DMS79 treated with DMSO at 0.1 percent for 48 hours (cell line): Measurements from ENCODE around the gene CNTNAP2.

Source experiments
- DNase-seq: peaks from one replicate; lab custom pipeline; 2025; lab: John Stamatoyannopoulos, UW

Gene CNTNAP2

DNA sequence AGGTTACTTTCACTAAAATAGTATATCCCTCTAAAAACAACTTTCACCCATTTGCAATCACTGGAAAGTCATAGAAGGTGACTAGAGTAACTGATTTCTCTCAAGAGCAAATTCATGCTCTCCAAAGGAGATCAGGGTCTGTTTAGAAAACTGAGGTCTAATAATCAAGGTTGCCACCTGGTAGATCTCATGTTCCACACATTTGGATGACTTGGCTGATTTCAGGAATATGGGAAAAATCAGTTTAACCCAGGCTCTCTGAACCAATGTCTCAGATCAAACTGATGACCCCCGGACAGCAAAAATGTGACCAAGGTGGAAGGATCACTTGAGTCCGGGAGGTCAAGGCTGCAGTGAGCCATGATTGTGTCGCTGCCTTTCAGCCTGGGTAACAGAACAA is 1911.6 kb downstream of the CNTNAP2 start:
- DNase-seq, result no peak

DNA sequence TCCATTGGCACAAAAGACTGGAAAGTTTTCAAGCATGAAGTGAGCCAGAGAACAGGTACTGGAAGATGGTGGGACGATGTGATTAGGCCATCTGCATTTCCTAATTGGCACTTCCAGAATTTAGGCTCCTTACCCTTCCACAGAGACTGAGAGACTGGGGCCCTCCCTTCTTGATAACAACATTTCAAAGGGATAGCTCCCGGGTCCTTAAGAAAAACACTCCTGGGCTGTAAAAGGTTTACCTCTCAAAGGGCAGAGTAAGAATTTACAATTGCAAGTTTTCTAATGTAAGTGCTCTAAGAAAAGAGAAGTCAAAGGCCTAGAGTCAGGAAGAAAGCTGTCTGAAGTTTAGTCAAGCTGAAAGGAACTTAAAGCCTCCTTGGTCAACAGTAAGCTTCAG is 1914.4 kb downstream of the CNTNAP2 start:
- no peak for DNase-seq

DNA sequence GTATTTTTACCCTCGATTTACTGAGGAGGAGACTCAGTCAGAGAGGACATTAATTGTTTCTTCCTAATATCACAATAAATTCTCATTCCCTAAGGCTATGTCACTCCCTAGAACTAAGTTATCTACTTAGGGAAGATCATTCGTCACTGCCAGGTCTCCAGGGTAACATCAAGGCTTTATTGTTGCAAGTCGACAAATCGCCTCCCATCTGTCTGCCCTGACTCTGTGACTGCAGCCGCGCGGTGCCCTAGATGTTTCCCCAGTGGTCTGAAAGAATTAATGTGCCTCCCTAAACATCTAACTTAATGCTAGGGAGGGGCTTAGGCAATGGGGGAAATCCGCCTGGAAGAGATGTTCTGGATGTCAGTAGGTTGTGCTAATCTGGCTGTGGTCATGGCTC is 1915.2 kb downstream of the CNTNAP2 start:
- no peak for DNase-seq

DNA sequence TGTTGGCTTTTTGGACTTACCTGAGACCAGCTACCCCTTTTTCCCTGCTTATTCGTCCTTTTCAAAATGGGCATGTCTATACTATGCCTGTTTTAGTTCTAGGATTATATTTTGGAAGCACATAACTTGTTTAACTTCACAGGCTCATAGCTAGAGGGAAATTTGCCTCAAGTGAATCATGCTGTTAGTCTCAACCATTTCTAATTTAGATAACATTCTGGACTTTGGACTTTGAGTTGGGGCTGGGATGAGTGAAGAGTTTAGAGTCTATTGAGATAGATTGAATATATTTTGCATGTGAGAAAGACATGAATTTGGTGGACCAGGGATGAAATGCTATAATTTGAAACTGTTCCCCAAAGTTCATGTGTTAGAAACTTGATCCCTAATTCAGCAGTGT is 1919.3 kb downstream of the CNTNAP2 start:
- DNase-seq, result no peak

DNA sequence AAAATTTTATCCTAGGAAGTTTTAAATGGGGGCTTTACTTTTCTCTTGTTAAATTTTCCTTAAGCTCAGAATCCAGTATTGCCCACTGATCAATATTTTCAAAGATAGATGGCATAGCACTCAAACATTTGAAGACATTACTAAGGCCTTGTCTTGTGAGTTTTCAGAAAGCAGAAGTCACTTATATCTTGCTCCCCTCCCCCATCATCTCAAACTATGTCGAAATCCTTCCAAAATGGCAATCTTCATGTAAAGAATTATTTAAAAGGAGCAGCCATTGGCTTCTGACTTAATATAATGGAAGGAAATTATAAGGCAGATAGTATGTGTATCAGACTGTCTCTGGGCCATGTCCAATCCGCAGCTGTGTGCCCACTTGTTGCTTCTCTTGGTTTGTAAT is 1920.4 kb downstream of the CNTNAP2 start:
- no peak for DNase-seq

DNA sequence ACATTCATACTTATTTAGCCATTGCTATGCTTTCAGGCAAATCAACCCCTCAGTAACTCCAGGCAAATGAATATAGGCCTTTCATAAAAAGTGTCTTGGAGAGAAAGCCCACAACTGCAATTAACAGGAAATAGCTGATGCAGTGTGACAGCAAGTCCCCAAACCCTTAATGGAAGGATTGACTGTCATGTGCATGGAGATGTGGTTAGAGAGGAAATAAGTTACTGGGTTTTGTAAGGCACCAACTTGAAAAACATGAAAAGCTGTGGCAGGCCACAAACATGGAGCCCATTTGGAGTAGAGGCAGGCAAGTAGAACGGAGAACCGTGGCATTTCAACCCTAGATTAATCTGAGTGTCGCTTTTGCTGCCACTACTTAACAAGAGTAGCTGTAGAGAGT is 1924.6 kb downstream of the CNTNAP2 start:
- DNase-seq, result no peak

DNA sequence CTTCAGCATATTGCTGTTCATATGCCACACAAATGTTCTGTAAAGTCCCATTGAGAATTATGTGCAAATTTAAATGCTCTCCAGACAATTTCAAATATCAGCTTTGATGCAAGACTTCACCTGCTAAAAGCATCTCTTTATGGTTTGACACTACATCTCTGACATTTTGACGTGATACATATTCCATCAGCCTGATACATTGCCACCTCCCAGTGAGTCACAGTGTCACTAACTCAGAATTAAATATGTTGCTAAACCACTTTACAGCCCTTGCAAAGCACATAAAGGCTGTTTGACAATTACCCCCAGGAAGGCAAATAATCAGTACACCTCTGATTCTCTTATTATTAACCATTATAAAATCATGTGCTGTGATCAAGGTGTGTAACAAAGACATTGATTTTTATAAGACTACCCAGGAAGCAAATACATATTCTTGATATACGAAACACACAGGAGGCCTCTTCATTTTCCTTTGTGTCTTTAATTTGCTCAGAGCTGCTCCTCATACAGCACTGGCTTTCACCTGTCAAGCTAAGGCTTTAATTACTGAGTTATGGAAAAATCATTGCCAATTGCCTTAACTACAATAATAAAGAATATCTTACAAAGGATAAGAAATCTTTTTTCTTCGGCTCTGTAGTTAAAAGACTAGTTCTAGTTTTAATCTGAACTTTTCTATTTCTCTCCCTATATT is 1926.5 kb downstream of the CNTNAP2 start:
- DNase-seq, result peak; percentile 12

DNA sequence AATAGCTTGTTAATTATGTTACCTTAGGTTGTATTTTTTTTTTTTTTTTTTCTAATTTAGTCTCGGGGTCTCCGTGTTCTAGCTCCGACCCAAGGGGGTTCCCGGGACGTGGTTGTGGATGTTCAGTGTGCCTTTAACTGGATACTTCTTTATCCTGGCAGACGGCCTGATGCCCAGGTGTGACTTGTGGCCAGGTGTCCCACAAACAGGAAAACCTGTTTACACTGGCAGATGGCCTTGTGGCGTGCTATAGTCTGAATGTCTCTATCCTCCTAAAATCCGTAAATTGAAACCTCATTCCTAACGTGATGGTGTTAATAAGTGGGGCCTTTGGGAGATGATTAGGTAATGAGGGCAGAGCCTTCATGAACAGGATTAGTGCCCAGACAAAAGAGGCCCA is 1927.6 kb downstream of the CNTNAP2 start:
- DNase-seq, result no peak

DNA sequence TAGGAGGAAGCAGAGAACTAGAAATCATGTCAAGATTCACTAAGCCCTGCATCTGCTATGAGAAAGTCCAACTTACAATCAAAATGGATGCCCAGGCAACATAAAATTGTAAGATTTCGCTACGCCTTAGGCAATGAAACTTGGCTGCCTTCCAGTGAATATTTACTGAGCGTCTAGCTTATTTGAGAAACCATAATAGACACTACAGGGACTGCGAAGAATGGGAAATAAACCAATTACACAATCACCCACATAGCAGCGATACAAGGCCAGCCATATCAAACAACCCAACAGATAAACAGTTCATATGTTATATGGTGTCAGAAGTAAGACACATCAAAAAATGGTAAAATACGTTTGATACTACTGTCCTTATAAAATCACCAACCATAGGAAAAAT is 1928.9 kb downstream of the CNTNAP2 start:
- DNase-seq, result peak; percentile 13

DNA sequence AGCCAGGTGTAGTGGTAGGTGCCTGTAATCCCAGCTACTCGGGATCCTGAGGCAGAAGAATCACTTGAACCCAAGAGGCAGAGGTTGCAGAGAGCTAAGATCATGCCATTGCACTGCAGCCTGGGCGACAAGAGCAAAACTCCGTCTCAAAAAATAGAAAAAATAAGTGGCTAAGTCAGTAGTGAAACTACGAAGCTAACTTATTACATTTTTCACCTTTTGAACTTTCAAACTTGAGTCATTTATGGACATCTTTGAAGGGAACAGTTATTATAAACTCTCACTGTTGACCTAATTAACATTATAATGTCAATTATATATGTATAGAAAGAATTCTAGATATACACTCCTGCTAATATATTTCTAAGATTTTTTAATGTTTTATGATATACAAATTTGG is 1932.5 kb downstream of the CNTNAP2 start:
- no peak for DNase-seq

DNA sequence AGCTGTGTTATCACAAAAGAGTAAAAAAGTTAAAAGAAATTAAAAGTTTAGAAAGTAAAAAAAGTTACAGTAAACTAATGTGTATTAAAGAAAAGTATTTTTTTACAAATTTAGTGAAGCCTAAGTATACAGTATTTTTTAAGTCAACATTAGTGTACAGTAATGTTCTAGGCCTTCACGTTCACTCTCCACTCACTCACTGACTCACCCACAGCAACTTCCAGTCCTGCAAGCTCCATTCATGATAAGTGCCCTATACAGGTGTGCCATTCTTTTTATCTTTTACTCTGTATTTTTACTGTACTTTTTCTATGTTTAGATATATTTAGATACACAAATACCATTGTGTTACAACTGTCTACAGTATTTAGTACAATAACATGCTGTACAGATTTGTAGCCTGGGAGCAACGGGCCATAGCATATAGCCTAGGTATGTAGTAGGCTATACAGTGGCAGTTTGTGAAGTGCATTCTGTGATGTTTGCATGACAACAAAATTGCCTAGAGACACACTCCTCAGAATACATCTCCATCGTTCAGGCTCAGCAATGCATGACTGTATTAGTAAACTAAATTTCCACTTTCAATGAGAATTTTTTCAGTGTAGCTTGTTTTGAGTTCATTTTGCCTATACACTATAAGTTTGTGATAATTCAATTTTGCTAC is 1934.0 kb downstream of the CNTNAP2 start:
- DNase-seq, result no peak

DNA sequence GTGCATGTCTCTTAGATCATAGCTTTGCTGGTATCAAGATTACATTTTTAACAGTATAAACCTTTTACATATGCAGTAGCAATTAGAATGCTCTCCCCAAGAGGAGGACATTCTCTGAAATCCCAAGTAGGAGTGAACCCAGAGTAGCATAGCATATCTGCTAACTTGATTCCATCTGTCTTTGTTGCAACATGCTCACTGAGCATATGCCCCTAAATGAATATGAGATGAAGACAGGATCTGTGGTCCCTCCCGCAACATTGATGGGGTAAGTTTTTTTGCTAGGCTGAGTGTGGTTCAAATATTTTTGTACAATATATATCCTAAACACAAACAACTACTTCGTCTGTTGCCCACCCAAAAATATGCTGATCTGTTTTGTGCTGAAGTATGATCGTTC is 1939.8 kb downstream of the CNTNAP2 start:
- no peak for DNase-seq

DNA sequence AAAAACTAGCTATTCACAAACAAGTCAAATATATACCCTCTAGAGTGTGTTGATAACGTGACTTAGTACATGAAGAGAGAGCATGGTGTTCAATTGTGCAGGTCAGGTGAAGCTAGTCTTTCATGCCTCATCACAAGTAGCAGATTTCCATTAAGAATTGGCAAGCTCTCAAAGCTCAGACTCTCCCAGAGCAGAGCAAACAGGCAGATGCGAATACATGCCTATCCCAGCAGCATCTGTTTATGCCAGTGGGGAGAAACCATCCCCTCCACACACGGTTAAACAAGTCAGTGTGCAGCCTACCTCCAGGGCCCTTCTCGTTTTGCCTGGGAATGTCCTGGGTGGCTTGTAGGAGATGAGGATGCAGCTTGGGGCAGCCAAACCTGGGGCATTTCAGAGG is 1941.5 kb downstream of the CNTNAP2 start:
- DNase-seq, result peak; percentile 93

DNA sequence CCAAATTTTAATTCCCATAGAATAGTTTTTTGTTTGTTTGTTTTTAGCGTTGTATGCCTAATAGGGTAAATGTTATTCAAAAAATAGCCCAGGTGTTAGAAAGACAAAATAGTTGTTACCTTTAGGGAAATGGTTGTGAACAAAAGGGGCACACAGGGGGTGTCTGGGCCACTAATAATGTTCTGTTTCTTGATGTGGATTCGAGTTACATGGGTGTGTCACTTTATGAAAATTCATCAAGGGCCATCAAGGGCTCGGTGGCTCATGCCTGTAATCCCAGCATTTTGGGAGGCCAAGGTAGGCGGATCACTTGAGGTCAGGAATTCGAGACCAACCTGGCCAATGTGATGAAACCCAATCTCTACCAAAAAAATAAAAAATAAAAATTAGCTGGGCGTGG is 1942.2 kb downstream of the CNTNAP2 start:
- peak; percentile 63 for DNase-seq

DNA sequence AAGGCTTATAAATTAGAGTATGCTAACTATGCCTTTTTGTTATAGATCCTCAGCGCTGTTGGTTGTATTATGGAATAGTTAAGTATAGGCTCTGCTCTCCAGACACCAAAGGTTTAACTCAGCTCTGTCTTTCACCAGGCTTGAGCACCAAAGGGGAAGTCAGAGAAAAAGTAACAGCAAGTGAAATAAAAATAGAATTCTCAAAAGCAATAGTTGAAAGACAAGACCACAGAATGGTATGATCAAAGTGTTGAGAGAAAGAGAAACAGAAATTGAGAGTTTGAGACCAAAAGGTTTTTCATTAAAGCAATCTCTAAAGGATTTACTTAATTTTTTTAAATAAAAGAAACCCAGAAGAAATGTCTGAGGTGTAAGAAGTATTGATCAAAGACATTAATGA is 1944.1 kb downstream of the CNTNAP2 start:
- DNase-seq, result no peak

DNA sequence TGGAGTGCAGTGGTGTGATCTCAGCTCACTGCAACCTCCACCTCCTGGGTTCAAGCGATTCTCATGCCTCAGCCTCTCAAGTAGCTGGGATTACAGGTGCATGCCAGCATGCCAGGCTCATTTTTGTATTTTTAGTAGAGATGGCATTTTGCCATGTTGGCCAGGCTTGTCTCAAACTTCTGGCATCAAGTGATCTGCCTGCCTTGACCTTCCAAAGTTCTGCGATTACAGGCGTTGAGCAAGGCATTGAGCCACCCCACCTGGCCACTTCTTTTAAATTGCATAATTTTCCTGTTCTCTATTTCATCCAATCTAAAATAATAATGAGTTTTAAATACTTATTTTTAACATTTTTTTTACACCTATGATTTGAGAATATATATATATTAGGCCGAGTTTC is 1961.5 kb downstream of the CNTNAP2 start:
- peak; percentile 10 for DNase-seq

DNA sequence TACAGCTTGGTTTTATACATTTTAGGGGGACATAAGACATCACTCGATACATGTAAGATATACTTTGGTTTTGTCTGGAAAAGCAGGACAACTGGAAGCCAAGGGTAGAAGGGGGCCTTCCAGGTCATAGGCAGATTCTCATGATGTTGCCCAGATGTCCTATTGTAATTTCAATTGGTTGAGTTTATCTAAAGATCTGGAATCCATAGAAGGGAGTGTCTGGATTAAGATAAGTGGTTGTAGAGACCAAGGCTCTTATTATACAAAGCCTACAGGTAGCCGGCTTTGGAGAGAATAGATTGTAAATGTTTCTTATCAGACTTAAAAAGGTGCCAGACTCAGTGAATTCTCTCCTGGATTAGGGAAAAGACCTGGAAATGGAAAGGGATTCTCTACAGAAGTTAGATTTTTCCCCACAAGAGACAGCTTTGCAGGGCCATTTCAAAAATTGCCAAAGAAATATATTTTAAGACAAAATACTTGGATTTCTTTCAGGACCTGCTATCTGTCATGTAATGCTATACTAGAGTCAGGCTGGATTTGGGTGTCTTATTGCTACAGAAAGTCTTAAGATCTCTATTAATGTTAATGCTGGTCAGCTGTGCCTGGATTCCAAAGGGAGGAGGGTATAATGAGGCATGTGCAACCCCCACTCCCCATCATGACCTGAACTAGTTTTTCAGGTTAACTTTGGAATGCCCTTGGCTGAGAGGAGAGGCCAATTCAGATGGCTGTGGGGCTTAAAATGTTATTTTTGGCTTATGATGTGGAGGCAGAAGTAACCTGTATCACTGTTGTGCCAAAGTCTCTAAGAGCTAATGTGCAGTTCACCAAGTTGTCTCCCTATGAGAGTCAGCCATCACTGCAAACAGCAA is 1962.8 kb downstream of the CNTNAP2 start:
- no peak for DNase-seq

DNA sequence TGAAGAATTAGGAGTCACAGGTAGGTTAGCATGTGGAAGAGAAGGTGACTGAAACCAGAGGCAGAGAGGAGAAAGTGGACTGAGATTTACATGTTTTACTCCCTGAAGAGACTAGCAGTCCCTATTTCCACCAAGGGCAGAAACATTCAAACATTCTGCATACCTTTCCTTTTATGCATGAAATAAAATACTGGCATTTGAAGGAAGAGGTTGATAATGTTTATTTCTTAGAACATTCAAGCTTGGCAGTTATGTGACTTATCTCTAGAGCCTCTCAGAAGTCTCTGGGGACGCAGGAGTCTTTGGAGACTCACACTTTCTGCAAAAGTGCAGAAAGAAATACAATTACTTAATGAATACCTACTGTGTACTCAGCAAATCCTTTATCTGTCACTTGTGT is 1966.8 kb downstream of the CNTNAP2 start:
- no peak for DNase-seq

DNA sequence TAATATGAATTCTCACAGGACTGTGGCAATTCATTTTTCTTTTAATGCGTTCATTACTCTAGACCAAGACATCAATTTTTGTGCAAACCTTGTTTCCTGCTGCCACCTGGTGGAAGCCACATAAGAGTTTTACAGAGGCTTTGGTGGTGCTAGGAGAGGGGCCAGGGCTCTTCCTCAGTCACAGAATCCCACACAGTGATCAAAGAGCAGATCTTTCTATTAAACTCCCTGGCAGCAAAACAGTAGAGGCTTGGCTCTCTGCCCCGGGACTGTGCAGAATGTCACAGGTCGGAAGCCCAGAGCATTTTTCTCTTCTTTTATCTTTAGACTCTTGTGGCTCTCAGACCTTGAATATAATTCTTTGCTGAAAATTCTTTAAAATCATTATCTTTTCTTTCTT is 1967.5 kb downstream of the CNTNAP2 start:
- peak; percentile 47 for DNase-seq

DNA sequence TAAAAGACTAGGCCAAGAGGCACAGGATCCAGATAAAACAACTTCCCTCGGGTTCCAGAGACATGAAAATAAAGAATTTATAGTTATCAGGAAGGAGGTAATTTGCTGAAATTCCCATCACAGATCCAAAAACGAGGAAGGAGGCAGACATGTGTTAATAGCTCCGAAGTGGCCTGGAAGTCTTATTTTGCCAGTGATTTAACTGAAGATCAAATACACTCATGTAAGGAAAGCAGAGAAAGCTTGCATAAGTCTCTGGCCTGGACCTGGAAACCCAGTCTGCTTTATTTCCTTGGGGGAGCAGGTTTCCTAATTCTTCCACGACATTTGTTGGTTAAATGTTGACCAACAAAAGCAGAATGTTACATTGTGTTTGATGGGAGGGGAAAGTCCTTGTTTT is 1975.3 kb downstream of the CNTNAP2 start:
- DNase-seq, result no peak

DNA sequence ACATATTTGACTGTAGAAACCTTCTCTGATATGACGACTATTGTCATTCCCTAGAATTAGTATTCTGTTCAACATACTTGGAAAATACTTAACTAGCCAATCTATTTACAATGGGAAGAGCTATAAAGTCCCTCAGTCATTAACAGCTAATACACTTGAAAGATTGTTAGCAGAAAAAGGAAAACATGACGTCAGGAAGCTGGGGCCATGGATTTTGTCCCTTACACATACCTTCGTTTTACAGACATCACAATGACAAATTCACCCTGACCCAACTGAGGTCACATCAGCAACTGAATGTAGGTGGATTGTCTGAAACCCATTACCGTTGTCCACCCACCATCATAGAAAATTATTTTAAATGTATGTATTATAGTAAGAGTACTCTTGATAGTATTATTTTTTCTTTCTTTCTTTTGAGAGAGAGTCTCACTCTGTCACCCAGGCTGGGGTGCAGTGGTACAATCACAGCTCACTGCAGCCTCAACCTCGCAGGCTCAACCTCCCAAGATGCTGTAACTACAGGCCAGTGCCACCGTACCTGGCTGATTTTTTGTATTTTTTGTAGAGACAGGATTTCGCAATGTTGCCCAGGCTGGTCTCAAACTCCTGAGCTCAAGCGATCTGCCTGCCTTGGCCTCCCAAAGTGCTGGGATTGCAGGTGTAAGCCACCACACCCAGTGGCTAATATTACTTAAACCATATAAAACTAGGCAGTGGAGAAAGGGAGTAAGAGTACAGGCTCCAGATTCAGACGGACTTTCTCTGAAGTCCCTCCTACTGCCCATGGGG is 1977.0 kb downstream of the CNTNAP2 start:
- no peak for DNase-seq

DNA sequence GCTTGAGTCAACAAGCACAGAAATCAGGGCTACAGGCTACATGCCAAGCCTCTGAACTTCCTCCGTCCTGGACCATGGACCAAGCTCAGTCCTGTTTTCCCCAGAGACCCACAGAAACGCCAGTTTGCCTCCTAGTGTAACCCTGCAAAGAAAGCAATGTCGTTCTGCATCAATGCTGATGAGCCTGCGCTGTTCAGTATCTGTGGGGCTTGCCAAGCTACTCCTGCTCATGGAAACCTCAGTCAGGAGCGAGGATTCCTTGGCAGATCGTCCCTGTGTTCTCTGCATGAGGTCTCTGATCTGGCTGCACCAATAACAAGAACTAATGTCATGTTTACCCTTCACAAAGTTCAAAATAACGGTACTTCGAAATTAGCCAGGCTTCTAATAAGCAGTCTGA is 1978.5 kb downstream of the CNTNAP2 start:
- peak; percentile 7 for DNase-seq
